Esophagus squamous epithelium (tissue), 5 donors: Measurements from ENCODE around the gene ARHGAP42. TPM values are rescaled to one million over a fixed set of nuclear protein-coding genes. Genes with fewer than 3 reads are reported as not detected.

Experiments
- DNase-seq: peaks from one replicate; lab custom pipeline; 2025; lab: John Stamatoyannopoulos, UW
- H3K27ac ChIP-seq, 4 donors: fragments of 200-600 bp; sonication (generic); one replicate each; pipeline ENCODE4 v1.5.1; 2016 to 2019; ENCODE audit warnings: mild to moderate bottlenecking in 1 of 4
- H3K27me3 ChIP-seq, 4 donors: fragments of 200-600 bp; sonication (generic); 1 replicate in 3 of 4; 2 replicates in 1 of 4; pipeline versions ENCODE4 v1.5.1 to v1.6.0; 2017 to 2021; ENCODE audit warnings: antibody characterized with exemption in 1 of 4
- H3K36me3 ChIP-seq, 3 donors: fragments of 200-600 bp; sonication (generic); one replicate each; pipeline ENCODE4 v1.5.1; 2016 to 2019
- H3K4me1 ChIP-seq, 3 donors: fragments of 200-600 bp; sonication (generic); one replicate each; pipeline ENCODE4 v1.5.1; 2017 to 2019
- H3K4me3 ChIP-seq, 4 donors: fragments of 200-600 bp; sonication (generic); 1 replicate in 3 of 4; 2 replicates in 1 of 4; pipeline ENCODE4 v1.5.1; 2016 to 2019; ENCODE audit warnings: mild to moderate bottlenecking in 2 of 4, moderate library complexity in 1 of 4
- H3K9me3 ChIP-seq, 3 donors: fragments of 200-600 bp; sonication (generic); one replicate each; pipeline ENCODE4 v1.5.1; 2016 to 2019
- CTCF ChIP-seq, 6 experiments: fragments of 450-650 bp in 4 of 6; fragments of 200-600 bp in 2 of 6; sonication (generic) in 2 of 6; IDR thresholded peaks; one replicate each; pipeline ENCODE4 v1.5.1; 2016 to 2019; ENCODE audit warnings: antibody characterized with exemption in 6 of 6, mild to moderate bottlenecking in 4 of 6, moderate library complexity in 4 of 6
- POLR2A ChIP-seq, 4 donors: fragments of 450-650 bp; IDR thresholded peaks; one replicate each; pipeline ENCODE4 v1.6.1; 2017; ENCODE audit warnings: antibody characterized with exemption in 4 of 4, mild to moderate bottlenecking in 4 of 4, moderate library complexity in 3 of 4
- WGBS, 2 donors: methylation state at CpG; one replicate each; pipeline ENCODE4 v1.1.5; 2018; 5-methylcytosine and 5-hydroxymethylcytosine counted together
- intact Hi-C: fragments of 100-400 bp; cut with DNase I; formaldehyde crosslinking; loops from one replicate; pipeline ENCODE4 v1.15.0; 2022
- total RNA-seq, 4 donors: library from RNA; depleted of rRNA; stranded (reverse); fragments of >200 nt; gene quantifications; one replicate each; pipeline ENCODE4 v1.1.0, GENCODE V29; 2016
- donor health status: DM: yes; HTN: yes; CAD: no.

ARHGAP42 gene
- total RNA-seq, 4 donors from 2014 or later = 3.5 to 10.1 (median 6.4) TPM

- H3K36me3 ChIP-seq = no peaks in the 10 kb centered on the region
- H3K4me3 ChIP-seq = no peak overlapping the region
- no peaks in the 10 kb centered on the region for H3K9me3 ChIP-seq
- no peak for DNase-seq
- 64 to 80% methylated on average over 1 of the region's 1 CpG for WGBS, 2 donors
- intact Hi-C loops = no loop called here
- no peak for TF ChIP-seq POLR2A (IDR thresholded peaks at IDR 0.05)
- TF ChIP-seq CTCF (IDR thresholded peaks at IDR 0.05) = no peak
- peaks cover 0 to 29% (median 8%) of the 10 kb centered on the region in 3 donors for H3K4me1 ChIP-seq
- H3K27ac ChIP-seq = no peak overlapping the region
- no peaks in the 10 kb centered on the region for H3K27me3 ChIP-seq
Observed at GRCh38 chr11:100835854-100836253, 148.8 kb downstream of the ARHGAP42 start.

- Histone ChIP-seq H3K36me3 (no peaks in the 10 kb centered on the region), H3K4me1 (peaks cover 0 to 15% (median 0%) of the 10 kb centered on the region in 3 donors), H3K9me3 (no peaks in the 10 kb centered on the region), H3K4me3 (no peak overlapping the region), H3K27ac (no peak overlapping the region), H3K27me3 (no peaks in the 10 kb centered on the region)
- DNase-seq = no peak
- intact Hi-C loops = no loop called here
- 58 to 62% methylated on average over 2 of the region's 2 CpGs for WGBS, 2 donors
- TF ChIP-seq CTCF (IDR thresholded peaks at IDR 0.05) = no peak
- TF ChIP-seq POLR2A (IDR thresholded peaks at IDR 0.05) = no peak
Observed at GRCh38 chr11:100837311-100837710, 150.2 kb downstream of the ARHGAP42 start.

GRCh38 chr11:100841711-100842407, 154.8 kb downstream of the ARHGAP42 start:
- Histone ChIP-seq H3K36me3 (no peaks in the 10 kb centered on the region), H3K27ac (no peak overlapping the region), H3K9me3 (no peaks in the 10 kb centered on the region), H3K27me3 (no peaks in the 10 kb centered on the region), H3K4me3 (no peak overlapping the region), H3K4me1 (no peaks in the 10 kb centered on the region)
- intact Hi-C loops = no loop called here
- TF ChIP-seq POLR2A (IDR thresholded peaks at IDR 0.05) (no peak), CTCF (IDR thresholded peaks at IDR 0.05) (no peak)
- no peak for DNase-seq
- WGBS, 2 donors = 81 to 83% methylated on average over 4 of the region's 4 CpGs

- TF ChIP-seq POLR2A (IDR thresholded peaks at IDR 0.05) (no peak), CTCF (IDR thresholded peaks at IDR 0.05) (no peak)
- H3K9me3 ChIP-seq = no peaks in the 10 kb centered on the region
- DNase-seq = no peak
- H3K36me3 ChIP-seq = no peaks in the 10 kb centered on the region
- WGBS, 2 donors = 54 to 59% methylated on average over 3 of the region's 3 CpGs
- no peaks in the 10 kb centered on the region for H3K27me3 ChIP-seq
- H3K4me1 ChIP-seq = peaks cover 0 to 10% (median 0%) of the 10 kb centered on the region in 3 donors
- H3K4me3 ChIP-seq = no peak overlapping the region
- no peak overlapping the region for H3K27ac ChIP-seq
- intact Hi-C loops = no loop called here
Observed at GRCh38 chr11:100847696-100848216, 160.7 kb downstream of the ARHGAP42 start.
